Activated T-cell treated with anti-CD3 and anti-CD28 coated beads, Interleukin-2, amount 50 U/mL, for 4 hours (primary cell): ENCODE data around the gene FNDC1. TPM values are rescaled to one million over a fixed set of nuclear protein-coding genes. Genes with fewer than 3 reads are reported as not detected.
A peak's percentile ranks its signal among the peaks of the same experiment; 100 is the strongest.

ENCODE experiments used
- ATAC-seq, 2 donors: fragments of 200-7000 bp; cut with Tn5 transposase; one replicate each; pipeline ENCODE4 v1.10.0; 2021
- DNase-seq: peaks from one replicate; pipeline ENCODE4 v3.0.0-alpha.2; 2020
- H3K27me3 Mint-ChIP-seq: one replicate; pipeline ENCODE4 v1.8.0; 2021; ENCODE audit warnings: low read depth, mixed read lengths
- H3K36me3 Mint-ChIP-seq: one replicate; pipeline ENCODE4 v1.8.0; 2022; ENCODE audit warnings: mixed read lengths; ENCODE audit not compliant: insufficient read depth
- H3K4me1 Mint-ChIP-seq: one replicate; pipeline ENCODE4 v1.8.0; 2021; ENCODE audit warnings: low read depth, mixed read lengths
- H3K4me3 Mint-ChIP-seq: one replicate; pipeline ENCODE4 v1.8.0; 2021; ENCODE audit warnings: mild to moderate bottlenecking, moderate library complexity, mixed read lengths
- H3K9me3 Mint-ChIP-seq: one replicate; pipeline ENCODE4 v1.8.0; 2021; ENCODE audit warnings: mixed read lengths
- total RNA-seq, 3 donors: library from RNA; stranded (reverse); gene quantifications; one replicate each; pipeline ENCODE4 v1.2.1, GENCODE V29; 2021

The FNDC1 gene
- total RNA-seq, 3 donors from 2014 or later: 0.03 TPM; not detected in 2

DNA sequence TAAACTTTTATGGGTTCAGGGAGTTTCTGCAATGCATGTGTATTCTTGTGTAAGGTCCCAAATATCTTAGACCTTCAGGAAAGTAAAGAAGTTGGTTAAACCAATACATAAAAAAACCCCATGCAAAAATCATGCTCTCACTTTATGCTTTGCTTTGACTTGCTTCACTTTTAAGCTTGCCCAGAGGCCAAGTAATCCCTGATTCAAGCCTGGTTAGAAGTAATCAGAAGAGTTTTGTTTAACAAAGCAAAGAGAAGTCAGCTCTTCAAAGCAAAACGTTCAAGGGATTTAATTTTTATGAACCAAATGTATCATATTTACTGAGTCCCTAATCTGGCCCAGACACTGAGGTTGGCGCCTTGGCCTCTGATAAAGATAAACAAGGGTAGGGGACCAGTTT, 26.7 kb upstream of the FNDC1 start:
- no peaks in the 10 kb centered on the region for H3K36me3 Mint-ChIP-seq
- H3K9me3 Mint-ChIP-seq: no peaks in the 10 kb centered on the region
- peaks cover 18% of the 10 kb centered on the region for H3K27me3 Mint-ChIP-seq

DNA sequence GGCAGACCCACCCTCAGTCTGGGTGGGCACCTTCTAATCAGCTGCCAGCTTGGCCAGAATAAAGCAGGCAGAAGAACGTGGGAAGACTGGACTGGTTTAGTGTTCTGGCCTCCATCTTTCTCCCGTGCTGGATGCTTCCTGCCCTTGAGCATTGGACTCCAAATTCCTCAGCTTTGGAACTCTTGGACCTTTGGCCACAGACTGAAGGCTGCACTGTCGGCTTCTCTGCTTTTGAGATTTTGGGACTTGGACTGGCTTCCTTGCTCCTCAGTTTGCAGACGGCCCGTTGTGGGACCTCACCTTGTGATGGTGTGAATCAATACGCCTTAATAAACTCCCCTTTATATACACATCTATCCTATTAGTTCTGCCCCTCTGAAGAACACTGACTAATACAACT, 20.6 kb upstream of the FNDC1 start:
- Mint-ChIP-seq H3K36me3 (no peaks in the 10 kb centered on the region), H3K27me3 (peaks cover 4% of the 10 kb centered on the region), H3K9me3 (no peaks in the 10 kb centered on the region), H3K4me3 (no peak overlapping the region), H3K4me1 (peaks cover 2% of the 10 kb centered on the region)
- DNase-seq (no peak), ATAC-seq (no peak)

More for the DNA sequence above, 26.7 kb upstream of the FNDC1 start:
- ATAC-seq (no peak), DNase-seq (no peak)
- Mint-ChIP-seq H3K4me1 (no peaks in the 10 kb centered on the region), H3K4me3 (no peak overlapping the region)

DNA sequence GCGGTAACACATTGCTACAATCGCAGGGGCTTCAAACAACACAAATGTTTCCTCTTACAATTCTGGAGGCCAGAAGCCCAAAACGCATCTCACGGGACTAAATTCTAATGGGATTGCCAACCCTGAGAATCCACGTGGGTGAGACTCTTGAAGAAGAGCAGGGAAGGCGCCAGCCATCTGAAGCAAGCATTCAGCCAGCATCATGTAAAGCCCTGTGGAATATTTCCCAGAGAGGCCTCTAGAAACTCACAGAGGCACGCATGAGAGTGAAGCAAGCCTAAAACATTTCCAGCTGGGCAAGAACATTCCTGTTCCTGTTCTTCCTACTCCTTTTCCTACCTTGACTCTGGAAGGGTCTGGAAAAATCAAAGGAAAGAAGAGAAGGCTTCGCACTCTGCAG, 19.6 kb upstream of the FNDC1 start:
- no peaks in the 10 kb centered on the region for H3K36me3 Mint-ChIP-seq
- H3K4me1 Mint-ChIP-seq: peaks cover 2% of the 10 kb centered on the region
- ATAC-seq (no peak), DNase-seq (no peak)
- peaks cover 4% of the 10 kb centered on the region for H3K27me3 Mint-ChIP-seq
- H3K9me3 Mint-ChIP-seq: no peaks in the 10 kb centered on the region
- H3K4me3 Mint-ChIP-seq: no peak overlapping the region

DNA sequence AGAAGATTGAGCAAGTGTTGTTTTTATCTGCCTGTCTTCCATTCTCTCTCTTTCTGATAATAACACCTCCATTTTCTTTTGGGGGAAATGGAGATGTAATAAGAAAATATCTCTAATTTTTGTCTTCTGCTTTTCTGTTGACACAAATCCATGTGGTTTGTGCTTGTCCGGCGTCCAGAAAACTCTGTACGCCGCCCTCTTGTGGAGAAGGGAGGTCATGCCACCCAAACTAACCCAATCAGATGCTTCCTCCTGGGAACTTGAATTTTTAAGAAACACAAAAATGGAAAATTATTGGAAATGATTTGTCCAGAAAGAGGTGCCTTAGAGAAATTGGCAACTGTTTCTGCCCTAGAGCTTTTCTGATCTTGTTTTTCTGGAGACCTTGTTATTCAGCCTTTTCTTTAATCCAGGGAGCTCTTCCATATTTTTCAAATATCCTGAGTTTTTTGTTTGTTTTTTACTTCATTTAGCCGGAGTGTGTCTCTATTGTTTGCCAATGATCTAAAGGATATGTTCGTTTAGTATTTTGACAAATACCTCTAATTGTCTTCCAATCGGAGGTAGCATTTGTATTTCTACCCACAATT, 17.8 kb upstream of the FNDC1 start:
- ATAC-seq: no peak

DNA sequence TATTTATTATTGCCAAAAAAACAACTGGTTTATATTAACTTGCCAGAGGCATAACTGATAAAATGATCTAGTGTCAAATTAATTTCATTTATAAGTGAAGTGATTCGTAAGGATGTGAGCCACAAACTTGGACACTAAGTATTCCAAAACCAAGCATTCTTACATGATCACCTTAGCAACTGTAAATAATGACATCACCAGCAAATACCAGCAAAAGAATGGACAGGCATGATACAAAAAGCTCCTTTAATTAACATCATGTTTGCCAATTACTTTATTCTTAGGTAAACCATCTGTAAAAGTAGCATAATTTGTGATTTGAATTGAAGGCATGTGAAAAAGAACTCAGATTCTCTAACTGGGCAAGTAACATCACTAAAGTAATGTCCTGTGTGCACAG, 17.2 kb upstream of the FNDC1 start:
- H3K36me3 Mint-ChIP-seq: peaks cover 1% of the 10 kb centered on the region
- DNase-seq (no peak), ATAC-seq (no peak)
- peaks cover 10% of the 10 kb centered on the region for H3K9me3 Mint-ChIP-seq
- H3K27me3 Mint-ChIP-seq: peaks cover 2% of the 10 kb centered on the region
- H3K4me1 Mint-ChIP-seq: peaks cover 2% of the 10 kb centered on the region
- H3K4me3 Mint-ChIP-seq: no peak overlapping the region

More for the DNA sequence above, 17.8 kb upstream of the FNDC1 start:
- Mint-ChIP-seq H3K4me1 (peaks cover 2% of the 10 kb centered on the region), H3K9me3 (peaks cover 9% of the 10 kb centered on the region), H3K36me3 (peaks cover 1% of the 10 kb centered on the region), H3K27me3 (peaks cover 2% of the 10 kb centered on the region), H3K4me3 (no peak overlapping the region)
- peak; percentile 32 for DNase-seq

DNA sequence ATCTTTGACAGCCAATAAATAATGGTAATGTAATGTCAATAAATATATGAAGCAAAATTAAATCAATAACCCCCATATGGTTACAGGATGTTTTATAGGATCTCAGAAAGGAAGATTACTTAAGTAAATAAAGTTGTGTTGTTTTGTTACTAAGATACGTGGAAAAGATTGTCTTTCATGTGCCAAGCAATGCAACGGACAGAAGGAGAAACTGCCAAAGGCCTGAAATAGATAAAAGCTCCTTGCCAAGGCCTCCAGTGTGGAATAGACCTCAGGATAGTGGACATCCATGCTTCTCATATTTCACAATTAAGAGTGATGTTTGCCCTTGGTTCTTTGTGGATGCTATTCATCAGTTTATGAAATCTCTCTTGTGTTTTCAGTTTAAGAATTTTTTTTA, 16.4 kb upstream of the FNDC1 start:
- no peak overlapping the region for H3K4me3 Mint-ChIP-seq
- peaks cover 2% of the 10 kb centered on the region for H3K27me3 Mint-ChIP-seq
- ATAC-seq (no peak), DNase-seq (no peak)
- peaks cover 1% of the 10 kb centered on the region for H3K36me3 Mint-ChIP-seq
- H3K9me3 Mint-ChIP-seq: peaks cover 15% of the 10 kb centered on the region
- H3K4me1 Mint-ChIP-seq: peaks cover 2% of the 10 kb centered on the region

DNA sequence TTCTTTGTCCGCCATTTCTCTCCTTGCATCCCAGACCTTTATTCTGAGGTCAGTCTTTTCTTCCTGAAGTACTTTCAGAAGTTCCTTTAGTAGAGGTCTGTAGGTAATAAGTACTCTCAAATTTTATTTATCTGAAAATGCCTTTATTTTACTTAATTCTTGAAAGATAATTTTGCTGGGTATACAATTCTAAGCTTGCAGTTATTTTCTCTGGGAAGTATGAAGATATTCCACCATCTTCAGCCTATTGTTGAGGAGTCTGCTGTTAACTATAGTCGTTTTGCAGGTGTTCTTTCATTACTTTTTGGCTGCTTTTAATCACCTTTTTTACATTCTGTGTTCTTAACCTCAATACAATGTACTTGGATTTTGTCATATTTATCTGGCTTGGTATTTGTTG, 13.5 kb upstream of the FNDC1 start:
- H3K9me3 Mint-ChIP-seq: peaks cover 15% of the 10 kb centered on the region
- ATAC-seq: no peak
- peaks cover 2% of the 10 kb centered on the region for H3K4me1 Mint-ChIP-seq
- H3K27me3 Mint-ChIP-seq: peaks cover 5% of the 10 kb centered on the region
- H3K4me3 Mint-ChIP-seq: no peak overlapping the region
- DNase-seq: no peak
- H3K36me3 Mint-ChIP-seq: peaks cover 1% of the 10 kb centered on the region

DNA sequence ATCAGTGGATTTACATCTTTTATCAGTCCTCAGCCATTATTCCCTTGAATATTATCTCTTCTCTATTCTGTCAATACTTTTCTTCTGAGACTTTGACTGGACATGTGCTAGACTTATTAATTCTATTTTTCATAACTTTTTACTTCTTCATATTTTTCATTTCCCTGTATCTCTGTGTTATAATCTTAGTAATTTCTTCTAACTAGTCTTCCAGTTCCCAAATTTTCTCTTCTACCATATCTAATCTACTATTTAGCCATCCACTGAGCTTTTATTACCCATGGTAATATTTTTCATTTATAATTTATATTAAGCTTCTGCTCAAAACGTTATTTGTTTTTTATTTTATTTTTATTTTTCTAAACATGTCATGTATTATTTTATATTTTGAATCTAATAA, 13.1 kb upstream of the FNDC1 start:
- Mint-ChIP-seq H3K27me3 (peaks cover 5% of the 10 kb centered on the region), H3K9me3 (peaks cover 15% of the 10 kb centered on the region), H3K4me3 (no peak overlapping the region), H3K36me3 (peaks cover 1% of the 10 kb centered on the region), H3K4me1 (peaks cover 2% of the 10 kb centered on the region)
- no peak for DNase-seq
- no peak for ATAC-seq

DNA sequence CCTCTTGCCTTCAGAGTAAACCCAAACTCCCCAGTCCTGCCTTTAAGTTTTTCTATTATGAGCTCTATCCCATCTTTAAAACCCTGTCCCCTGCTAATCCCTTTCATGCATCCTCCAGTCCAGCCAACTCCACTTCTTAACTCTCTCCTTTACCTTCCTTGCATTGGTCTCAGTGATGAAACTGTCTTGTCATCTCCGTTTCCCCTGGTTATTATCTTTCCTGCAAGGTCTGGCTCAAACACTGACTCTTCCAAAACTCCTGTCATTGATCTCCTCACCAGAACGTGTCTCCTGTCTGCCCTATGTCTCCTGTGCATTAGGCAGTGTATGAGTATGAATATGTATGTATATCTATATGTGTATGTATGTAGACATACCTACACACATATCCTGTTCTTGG, 11.8 kb upstream of the FNDC1 start:
- peaks cover 1% of the 10 kb centered on the region for H3K36me3 Mint-ChIP-seq
- H3K4me1 Mint-ChIP-seq: no peaks in the 10 kb centered on the region
- DNase-seq (no peak), ATAC-seq (no peak)
- peaks cover 15% of the 10 kb centered on the region for H3K9me3 Mint-ChIP-seq
- no peak overlapping the region for H3K4me3 Mint-ChIP-seq
- H3K27me3 Mint-ChIP-seq: peaks cover 13% of the 10 kb centered on the region

DNA sequence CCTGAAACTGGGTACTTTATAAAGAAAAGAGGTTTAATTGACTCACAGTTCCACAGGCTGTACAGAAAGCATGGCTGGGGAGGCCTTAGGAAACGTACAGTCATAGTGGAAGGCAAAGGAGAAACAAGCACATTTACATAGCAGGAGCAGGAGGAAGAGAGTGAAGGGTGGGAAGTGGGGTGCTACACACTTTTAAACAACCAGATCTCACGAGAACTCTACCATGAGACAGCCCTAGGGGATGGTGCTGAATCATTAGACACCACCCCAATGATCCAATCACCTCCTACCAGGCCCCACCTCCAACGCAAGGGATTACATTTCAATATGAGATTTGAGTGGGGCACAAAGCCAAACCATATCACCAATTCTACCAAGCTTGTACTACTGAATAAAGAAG, 7.4 kb upstream of the FNDC1 start:
- no peak overlapping the region for H3K4me3 Mint-ChIP-seq

DNA sequence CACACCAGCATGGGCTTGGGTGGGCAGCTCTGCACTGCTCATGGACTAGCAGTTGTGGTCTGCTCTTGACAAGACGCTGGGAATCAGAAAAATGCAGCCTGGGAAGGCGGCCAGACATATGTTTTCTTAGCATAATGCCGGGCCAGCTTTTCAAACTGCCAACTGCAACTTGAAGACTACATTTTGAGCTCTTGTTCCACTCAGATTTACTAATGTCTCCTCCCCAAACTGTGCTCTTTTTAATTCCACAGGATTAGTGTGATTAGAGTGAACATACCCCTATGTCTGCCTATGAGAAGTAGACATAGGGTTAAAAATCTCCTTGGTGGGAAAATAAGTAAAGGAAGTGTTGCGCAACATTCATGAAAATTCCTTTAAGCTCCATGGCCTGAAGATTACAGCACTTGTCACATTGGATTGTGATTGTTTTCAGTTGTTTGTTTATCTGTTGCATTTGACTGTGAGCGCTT, 5.3 kb upstream of the FNDC1 start:
- Mint-ChIP-seq H3K4me3 (no peak overlapping the region), H3K9me3 (no peaks in the 10 kb centered on the region), H3K36me3 (no peaks in the 10 kb centered on the region), H3K27me3 (peaks cover 57% of the 10 kb centered on the region), H3K4me1 (peaks cover 8% of the 10 kb centered on the region)
- no peak for ATAC-seq
- no peak for DNase-seq

More for the DNA sequence above, 7.4 kb upstream of the FNDC1 start:
- Mint-ChIP-seq H3K9me3 (peaks cover 6% of the 10 kb centered on the region), H3K27me3 (peaks cover 44% of the 10 kb centered on the region), H3K36me3 (no peaks in the 10 kb centered on the region), H3K4me1 (no peaks in the 10 kb centered on the region)
- ATAC-seq (no peak), DNase-seq (no peak)

DNA sequence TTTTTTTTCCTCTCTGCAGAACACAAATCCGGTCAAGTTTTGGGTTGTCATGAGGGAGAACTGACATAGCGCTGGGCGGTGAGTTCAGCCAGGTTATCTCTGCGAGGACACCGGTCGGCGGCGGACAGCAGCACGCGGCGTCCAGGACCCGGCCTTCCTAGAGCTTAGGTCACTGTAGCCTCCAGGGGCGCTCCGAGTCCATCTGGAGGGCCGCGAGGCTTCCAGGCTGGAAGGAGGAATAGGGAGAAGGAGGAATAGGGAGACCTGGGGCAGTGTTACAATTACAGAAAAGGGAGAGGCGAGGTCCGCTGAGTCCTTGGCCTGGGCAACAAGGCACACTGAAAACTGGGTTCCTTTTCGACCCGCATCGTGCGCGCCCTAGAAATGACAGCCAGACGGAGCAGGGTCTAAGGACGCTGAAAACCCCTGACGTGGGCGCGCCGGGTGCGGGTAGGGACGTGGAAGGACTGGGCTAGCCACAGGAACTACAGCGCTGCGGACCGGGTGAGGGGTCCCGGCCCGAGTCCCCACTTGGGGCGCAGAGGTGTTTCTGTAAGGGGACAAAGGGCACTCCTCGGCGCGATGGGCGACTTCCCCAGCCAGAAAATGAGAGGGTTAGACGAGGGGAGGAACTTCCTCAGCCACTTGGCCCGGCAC, 536 bp upstream of the FNDC1 start:
- H3K27me3 Mint-ChIP-seq: peaks cover 80% of the 10 kb centered on the region
- DNase-seq: no peak

DNA sequence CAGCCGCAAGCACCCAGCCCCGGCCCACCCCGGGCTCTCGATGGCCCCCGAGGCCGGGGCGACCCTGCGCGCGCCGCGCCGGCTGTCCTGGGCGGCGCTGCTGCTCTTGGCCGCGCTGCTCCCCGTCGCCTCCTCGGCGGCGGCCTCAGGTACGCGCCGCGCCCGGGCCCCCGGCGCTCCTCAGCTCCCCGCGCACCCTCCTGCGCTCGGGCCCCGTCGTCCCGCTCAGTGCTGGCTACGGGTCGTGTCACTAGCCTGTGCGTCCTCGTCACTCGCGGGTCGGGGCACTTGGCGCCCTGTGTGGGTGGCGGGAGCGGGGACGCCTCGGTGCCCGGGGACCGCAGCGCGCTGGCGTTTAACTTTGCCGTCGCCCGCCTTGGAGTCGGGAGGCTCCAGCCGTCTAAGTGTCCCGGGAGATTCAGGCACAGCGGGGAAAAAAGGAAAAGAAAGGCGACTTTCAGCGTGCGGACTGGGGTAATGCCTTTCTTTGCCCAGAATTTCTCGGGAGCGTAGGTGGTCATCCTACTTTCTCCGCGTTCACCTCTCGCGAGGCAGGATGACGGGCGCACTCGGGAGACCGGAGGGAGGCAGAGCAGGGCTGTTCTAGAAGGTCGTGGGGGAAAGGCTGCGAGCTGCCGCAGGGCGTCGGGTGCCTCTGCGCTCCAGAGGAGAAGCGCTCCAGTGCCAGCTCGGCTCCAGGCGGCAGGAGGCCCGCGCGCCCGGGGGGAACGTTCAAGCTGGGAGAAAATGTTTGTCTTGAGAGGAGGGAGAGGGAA, 545 bp downstream of the FNDC1 start:
- no peaks in the 10 kb centered on the region for H3K9me3 Mint-ChIP-seq
- H3K36me3 Mint-ChIP-seq: no peaks in the 10 kb centered on the region
- ATAC-seq (peak; percentile 45 to 70), DNase-seq (no peak)
- peaks cover 78% of the 10 kb centered on the region for H3K27me3 Mint-ChIP-seq
- peaks cover 19% of the 10 kb centered on the region for H3K4me1 Mint-ChIP-seq
- peak overlapping the region; percentile 69 for H3K4me3 Mint-ChIP-seq

More for the DNA sequence above, 536 bp upstream of the FNDC1 start:
- no peaks in the 10 kb centered on the region for H3K36me3 Mint-ChIP-seq
- peak overlapping the region; percentile 63 for H3K4me3 Mint-ChIP-seq
- ATAC-seq: peak; percentile 17 to 27
- peaks cover 15% of the 10 kb centered on the region for H3K4me1 Mint-ChIP-seq
- H3K9me3 Mint-ChIP-seq: no peaks in the 10 kb centered on the region

DNA sequence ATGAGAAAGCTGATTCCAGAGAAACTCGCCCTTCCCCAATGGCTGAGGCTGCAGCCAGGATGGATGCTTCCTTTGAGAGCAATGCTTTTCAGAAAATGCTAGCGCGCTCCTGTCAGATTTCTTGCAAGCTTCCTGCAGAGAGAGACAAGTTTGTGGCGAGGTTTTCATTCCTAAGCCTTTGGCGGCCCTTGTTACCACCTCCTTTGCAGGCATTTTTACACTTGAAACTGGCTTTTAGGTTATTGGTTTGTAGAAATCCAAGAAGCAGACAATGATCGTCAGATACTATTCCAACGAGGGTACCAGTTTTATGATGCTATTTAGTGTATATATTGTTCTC, 1.1 kb downstream of the FNDC1 start:
- Mint-ChIP-seq H3K36me3 (no peaks in the 10 kb centered on the region), H3K9me3 (no peaks in the 10 kb centered on the region), H3K4me1 (peaks cover 19% of the 10 kb centered on the region), H3K27me3 (peaks cover 75% of the 10 kb centered on the region), H3K4me3 (peak overlapping the region; percentile 69)
- DNase-seq: no peak
- ATAC-seq: no peak
